Spleen (tissue), 13 donors: Measurements from ENCODE around the gene GVQW3. TPM values are rescaled to one million over a fixed set of nuclear protein-coding genes. Genes with fewer than 3 reads are reported as not detected.
A peak's percentile ranks its signal among the peaks of the same experiment; 100 is the strongest.

Experiments used
- DNase-seq: peaks from one replicate; pipeline ENCODE4 v3.0.0-alpha.2; 2020
- H3K27ac ChIP-seq, 8 donors: fragments of 200-600 bp; sonication (generic) in 7 of 8; 1 replicate in 4 of 8; 2 replicates in 4 of 8; pipeline versions ENCODE4 v1.5.0 to v1.8.0; 2016 to 2021; ENCODE audit warnings: inconsistent platforms in 4 of 8, mild to moderate bottlenecking in 4 of 8, moderate library complexity in 1 of 8
- H3K27me3 ChIP-seq, 7 donors: fragments of 200-600 bp; sonication (generic) in 6 of 7; replicated peaks in 1 of 7; 1 replicate in 4 of 7; 2 replicates in 3 of 7; pipeline versions ENCODE4 v1.5.0 to v1.8.0; 2016 to 2021; ENCODE audit warnings: inconsistent platforms in 3 of 7, mild to moderate bottlenecking in 1 of 7
- H3K36me3 ChIP-seq, 6 donors: fragments of 200-600 bp; sonication (generic) in 5 of 6; 1 replicate in 4 of 6; 2 replicates in 2 of 6; pipeline versions ENCODE4 v1.5.0 to v1.8.0; 2016 to 2021; ENCODE audit warnings: inconsistent platforms in 2 of 6
- H3K4me1 ChIP-seq, 6 donors: fragments of 200-600 bp; sonication (generic) in 5 of 6; 1 replicate in 3 of 6; 2 replicates in 3 of 6; pipeline versions ENCODE4 v1.5.0 to v1.8.0; 2016 to 2021; ENCODE audit warnings: inconsistent platforms in 3 of 6
- H3K4me3 ChIP-seq, 8 donors: fragments of 200-600 bp; sonication (generic) in 7 of 8; 1 replicate in 4 of 8; 2 replicates in 4 of 8; pipeline versions ENCODE4 v1.5.0 to v1.8.0; 2016 to 2021; ENCODE audit warnings: inconsistent platforms in 4 of 8, mild to moderate bottlenecking in 4 of 8, moderate library complexity in 2 of 8
- H3K9me3 ChIP-seq, 8 donors: fragments of 200-600 bp; sonication (generic) in 7 of 8; 1 replicate in 4 of 8; 2 replicates in 4 of 8; pipeline versions ENCODE4 v1.5.0 to v1.8.0; 2016 to 2021; ENCODE audit warnings: inconsistent platforms in 4 of 8
- CTCF ChIP-seq, 11 experiments: fragments of 200-600 bp in 7 of 11; fragments of 450-650 bp in 4 of 11; sonication (generic) in 4 of 11; IDR thresholded peaks in 8 of 11; conservative IDR thresholded peaks in 3 of 11; 1 replicate in 7 of 11; 2 replicates in 4 of 11; pipeline versions ENCODE4 v1.4.0 to v1.8.0; 2016 to 2021; ENCODE audit warnings: antibody characterized with exemption in 11 of 11, inconsistent platforms in 4 of 11, mild to moderate bottlenecking in 1 of 11
- POLR2A ChIP-seq, 3 donors: fragments of 450-650 bp; IDR thresholded peaks; one replicate each; pipeline ENCODE4 v1.5.1; 2017; ENCODE audit warnings: antibody characterized with exemption in 3 of 3, mild to moderate bottlenecking in 1 of 3
- POLR2AphosphoS5 ChIP-seq, 3 donors: sonication (generic); formaldehyde crosslinking; IDR thresholded peaks; one replicate each; pipeline ENCODE4 v1.5.1; 2017; ENCODE audit warnings: antibody characterized with exemption in 3 of 3
- WGBS, 5 donors: extraction: QIAGEN DNeasy Blood & Tissue Kit in 3 of 5; methylation state at CpG; one replicate each; pipeline versions ENCODE4 v1.1.5 to v1.1.7; 2013 to 2018; 5-methylcytosine and 5-hydroxymethylcytosine counted together
- intact Hi-C: fragments of 100-400 bp; cut with DNase I; formaldehyde crosslinking; loops from one replicate; pipeline ENCODE4 v1.15.0; 2023; ENCODE audit warnings: low total_unique reads
- long read RNA-seq, 2 donors: transcript quantifications; one replicate each; lab custom pipeline, GENCODE V29; 2026
- polyA plus RNA-seq, 3 donors: library from polyadenylated mRNA; stranded (reverse); fragments of 200-250 nt; gene quantifications; one replicate each; pipeline ENCODE4 v1.2.1, GENCODE V29; 2013
- total RNA-seq, 7 donors: library from RNA; depleted of rRNA in 3 of 7; stranded (reverse); fragments of >200 nt in 3 of 7; fragmentation: NEBNext Ultra II Directional in 4 of 7; extraction: Animal tissue kit (Norgen Biotek cat#: 25700) in 4 of 7; gene quantifications; one replicate each; pipeline versions ENCODE4 v1.1.0 to v1.2.1, GENCODE V29; 2016 to 2021
- donor health status: healthy with polysubstance abuse.
- donor health status: DM: no; HTN: no; CAD: no; lungs with moderate emphysema.
- donor health status: DM: no; HTN: no; CAD: no.
- donor health status: Bipolar disorder and iron deficiency.
- donor health status: healthy.
- donor health status: DM: no; HTN: no; CAD: no.
- donor health status: DM: yes; HTN: yes; CAD: no.

Gene GVQW3
- total RNA-seq (1 to 10 TPM; 2.9 to 5.6 (median 4.5) TPM), polyA plus RNA-seq (1 to 10 TPM in 2 of 3 donors, under 1 TPM in 1; 0.35 to 1.3 (median 1.1) TPM)
- long read RNA-seq, donor 1, partial matches to known transcripts: 0 of 2 reads
- long read RNA-seq, donor 1, other reads (novel, unspliced or antisense): 0 of 2 reads
- long read RNA-seq, donor 2, partial matches to known transcripts: 0 of 1 reads
- long read RNA-seq, donor 2, other reads (novel, unspliced or antisense): 0 of 1 reads

GRCh38 chr11:76380977-76381719 lies at the start of gene GVQW3, which contains the start of gene THAP12:
Gene GVQW3, plus strand, starts transcription at chr11:76381323. Its CDS starts 506 bp downstream, at chr11:76381829.
Gene THAP12, minus strand, starts transcription at chr11:76381132. Its CDS starts 296 bp downstream, at chr11:76380836.
- peaks cover 23 to 79% (median 60%) of the 10 kb centered on the region in 6 donors for H3K4me1 ChIP-seq
- H3K9me3 ChIP-seq: no peaks in the 10 kb centered on the region
- H3K36me3 ChIP-seq: peaks cover 0 to 3% (median 0%) of the 10 kb centered on the region in 6 donors
- H3K27ac ChIP-seq: peak within 1 kb of the TSS; percentile 75 to 95 (median 90)
- DNase-seq: peak; percentile 99
- H3K27me3 ChIP-seq: no peaks in the 10 kb centered on the region
- peak in 5 of 11 experiments; percentile 3 to 53 (median 40) for TF ChIP-seq CTCF (IDR thresholded peaks at IDR 0.05 in 8 of 11, conservative IDR thresholded peaks at IDR 0.05 in 3 of 11)
- peak; percentile 92 to 97 (median 96) for TF ChIP-seq POLR2AphosphoS5 (IDR thresholded peaks at IDR 0.05)
- TF ChIP-seq POLR2A (IDR thresholded peaks at IDR 0.05): peak in 1 of 3 donors; percentile 80
- peak within 1 kb of the TSS; percentile 72 to 99 (median 92) for H3K4me3 ChIP-seq
- WGBS, 5 donors: 0 to 1% (median 1%) methylated on average over 39 to 69 of the region's 69 CpGs
- intact Hi-C loops: loop anchor here (5.0 kb wide), 1 partner anchor 61 kb away; no protein-coding TSS in a partner anchor

- Histone ChIP-seq H3K4me3 (no peak overlapping the region), H3K9me3 (peaks cover 0 to 26% (median 20%) of the 10 kb centered on the region in 8 donors), H3K27ac (no peak overlapping the region), H3K36me3 (no peaks in the 10 kb centered on the region), H3K4me1 (peaks cover 0 to 13% (median 7%) of the 10 kb centered on the region in 6 donors), H3K27me3 (no peaks in the 10 kb centered on the region)
- intact Hi-C loops: no loop called here
- DNase-seq: no peak
- TF ChIP-seq POLR2A (IDR thresholded peaks at IDR 0.05): no peak
- no peak for TF ChIP-seq CTCF (IDR thresholded peaks at IDR 0.05 in 8 of 11, conservative IDR thresholded peaks at IDR 0.05 in 3 of 11)
- TF ChIP-seq POLR2AphosphoS5 (IDR thresholded peaks at IDR 0.05): no peak
- 86 to 99% (median 94%) methylated on average over 5 of the region's 5 CpGs for WGBS, 5 donors
These were observed 46.2 kb upstream of the GVQW3 start for GRCh38 chr11:76334826-76335389.

- no peak for DNase-seq
- Histone ChIP-seq H3K27ac (peak overlapping the region in 1 of 8 donors; percentile 30), H3K27me3 (no peaks in the 10 kb centered on the region), H3K4me3 (no peak overlapping the region), H3K36me3 (no peaks in the 10 kb centered on the region), H3K4me1 (peaks cover 0 to 15% (median 7%) of the 10 kb centered on the region in 6 donors), H3K9me3 (peaks cover 0 to 26% (median 20%) of the 10 kb centered on the region in 8 donors)
- TF ChIP-seq POLR2AphosphoS5 (IDR thresholded peaks at IDR 0.05) (no peak), CTCF (IDR thresholded peaks at IDR 0.05 in 8 of 11, conservative IDR thresholded peaks at IDR 0.05 in 3 of 11) (no peak), POLR2A (IDR thresholded peaks at IDR 0.05) (no peak)
- intact Hi-C loops: no loop called here
These were observed 45.3 kb upstream of the GVQW3 start for GRCh38 chr11:76335842-76336241.
